Stimulated activated CD4-positive, alpha-beta T cell treated with anti-CD3 and anti-CD28 coated beads, Interleukin-4, amount 100 ng/mL, for 48 hours (primary cell): Measurements from ENCODE around the gene RAB28.

Experiments
- DNase-seq, 2 donors: peaks; one replicate each; pipeline ENCODE4 v3.0.0-alpha.2; 2020; ENCODE audit warnings: low read depth in 2 of 2

RAB28 gene

GRCh38 chr4:13484122-13484748 is at the start of gene RAB28:
RAB28 (minus strand) TSS chr4:13484340.
- peak; percentile 82 to 91 for DNase-seq

DNA sequence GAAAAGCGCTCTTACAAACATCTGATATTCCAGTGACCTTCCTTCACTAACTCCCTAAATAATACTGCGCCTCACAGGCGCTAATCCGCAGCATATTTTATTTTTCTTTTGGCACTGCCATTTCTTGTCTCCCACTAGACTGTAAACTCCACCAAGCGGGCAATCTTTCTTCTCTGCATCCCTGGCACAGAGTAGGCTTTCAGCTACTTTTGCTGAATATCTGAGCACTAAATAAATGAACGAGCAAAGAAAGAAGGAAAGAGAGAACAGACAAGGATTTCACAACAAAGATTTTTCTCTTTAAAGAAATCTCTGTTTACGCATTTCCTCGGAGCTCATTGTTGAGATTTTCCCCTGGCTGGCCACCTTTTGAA is 47.5 kb upstream of the RAB28 start:
- no peak for DNase-seq

DNA sequence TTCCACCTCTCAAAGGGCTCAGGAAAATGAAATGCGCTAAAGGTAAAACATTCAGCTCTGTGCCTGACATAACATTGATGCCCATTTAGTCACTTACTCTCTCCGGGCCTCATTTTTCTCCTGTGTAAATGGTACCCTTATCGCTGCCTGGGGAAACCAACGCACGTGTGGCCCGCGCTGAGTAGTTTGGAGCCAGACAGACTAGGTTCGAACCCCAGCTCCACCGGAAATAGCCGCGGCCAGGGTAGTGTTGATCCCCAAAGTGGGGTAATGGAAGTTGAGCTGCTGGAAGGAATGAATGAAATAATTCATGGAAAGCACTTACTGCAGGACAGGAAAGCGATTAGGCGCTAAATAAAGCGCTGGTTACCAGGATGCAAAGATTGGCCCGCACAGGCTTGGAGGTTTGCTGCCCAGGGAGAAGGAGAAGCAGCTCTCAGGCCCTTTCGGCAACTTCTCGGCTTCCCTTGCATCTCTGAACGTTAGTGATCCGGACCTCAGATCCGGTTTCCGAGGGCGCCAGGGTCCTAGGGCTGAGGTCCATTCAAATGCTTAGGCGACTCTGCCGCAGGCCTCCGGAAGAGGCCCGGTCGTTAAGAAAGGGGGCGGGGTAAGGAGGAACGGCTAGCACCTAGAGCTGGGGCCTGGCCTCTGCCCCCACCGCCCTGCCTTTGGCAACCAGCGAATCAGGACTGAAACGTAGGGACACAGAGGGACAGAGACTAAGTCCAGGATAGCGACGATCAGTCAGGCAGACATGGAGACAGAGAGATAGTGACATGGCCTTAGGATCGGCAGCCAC is 46.9 kb upstream of the RAB28 start:
- DNase-seq, result no peak

- no peak for DNase-seq
Measured at GRCh38 chr4:13529128-13529919, 45.2 kb upstream of the RAB28 start.

DNA sequence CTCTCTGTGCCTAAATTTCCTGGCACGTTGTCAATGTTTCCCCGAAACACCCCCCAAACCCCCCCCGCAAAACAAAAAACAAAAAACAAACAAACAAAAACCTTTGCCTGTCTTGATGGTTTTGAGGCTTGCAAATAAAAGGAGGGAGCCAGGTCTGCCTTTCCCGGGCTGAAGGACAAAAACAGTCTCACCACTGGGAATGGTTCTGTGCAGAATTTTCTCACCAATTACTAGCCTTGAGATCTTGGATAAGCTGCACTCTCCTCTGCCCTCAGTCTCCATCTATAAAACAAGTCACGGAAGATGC is 44.6 kb upstream of the RAB28 start:
- no peak for DNase-seq

- no peak for DNase-seq
Measured at GRCh38 chr4:13527981-13528820, 44.1 kb upstream of the RAB28 start.

DNA sequence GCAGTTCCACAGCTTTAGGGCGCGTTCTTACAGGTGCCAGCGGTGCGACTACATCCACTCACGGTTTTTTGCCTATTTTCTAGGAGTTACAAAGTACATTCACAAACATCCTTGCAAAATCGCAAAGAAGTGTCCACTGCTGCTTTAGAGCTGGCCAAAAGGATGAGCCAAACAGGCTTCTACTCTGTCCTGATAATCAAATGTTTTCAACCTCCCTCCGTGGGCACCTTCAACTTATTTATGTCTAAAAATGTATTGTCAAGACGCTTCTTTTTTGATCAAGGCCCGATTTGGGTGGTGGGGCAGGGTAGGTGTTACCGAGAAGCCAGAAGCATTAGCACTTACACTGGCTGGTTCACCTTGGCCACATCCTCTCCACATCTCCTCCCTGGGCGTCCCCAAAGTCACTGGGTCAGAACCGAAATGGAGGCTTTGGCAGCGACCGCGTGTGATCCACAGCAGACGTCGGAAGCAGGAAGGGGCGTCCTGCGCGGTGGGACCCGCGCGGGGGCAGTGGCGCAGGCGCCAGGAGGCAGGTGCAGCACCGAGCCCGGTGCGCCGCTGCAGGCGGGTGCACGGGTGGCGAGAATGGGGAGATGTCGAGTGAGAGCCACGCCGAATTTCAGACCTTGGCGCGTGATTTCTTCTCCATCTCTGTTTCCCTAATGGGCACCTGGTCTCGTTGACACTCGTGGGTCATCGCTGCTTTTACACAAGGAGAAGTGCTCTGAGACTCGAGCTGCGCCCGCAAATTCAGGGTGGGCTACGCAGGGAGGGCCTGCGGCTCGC is 43.2 kb upstream of the RAB28 start:
- DNase-seq, result no peak

DNA sequence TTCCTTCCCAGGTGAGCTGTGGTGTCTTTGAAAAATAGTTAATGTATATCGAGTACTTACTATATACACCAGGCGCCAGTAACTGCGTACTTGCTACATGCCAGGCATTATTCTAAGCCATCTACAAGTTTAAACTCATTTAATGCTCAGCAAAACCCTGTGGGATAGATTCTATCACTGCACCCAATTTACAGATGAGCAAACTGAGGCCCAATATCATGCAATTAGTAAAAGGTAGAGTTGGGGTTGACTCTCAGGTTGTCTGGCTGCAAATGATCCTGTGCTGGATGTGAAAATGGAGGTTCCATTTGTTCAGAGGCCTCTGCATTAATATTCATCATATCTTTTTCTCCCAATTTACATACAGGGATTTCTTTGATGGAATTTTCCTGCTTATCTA is 42.5 kb upstream of the RAB28 start:
- DNase-seq, result no peak

DNA sequence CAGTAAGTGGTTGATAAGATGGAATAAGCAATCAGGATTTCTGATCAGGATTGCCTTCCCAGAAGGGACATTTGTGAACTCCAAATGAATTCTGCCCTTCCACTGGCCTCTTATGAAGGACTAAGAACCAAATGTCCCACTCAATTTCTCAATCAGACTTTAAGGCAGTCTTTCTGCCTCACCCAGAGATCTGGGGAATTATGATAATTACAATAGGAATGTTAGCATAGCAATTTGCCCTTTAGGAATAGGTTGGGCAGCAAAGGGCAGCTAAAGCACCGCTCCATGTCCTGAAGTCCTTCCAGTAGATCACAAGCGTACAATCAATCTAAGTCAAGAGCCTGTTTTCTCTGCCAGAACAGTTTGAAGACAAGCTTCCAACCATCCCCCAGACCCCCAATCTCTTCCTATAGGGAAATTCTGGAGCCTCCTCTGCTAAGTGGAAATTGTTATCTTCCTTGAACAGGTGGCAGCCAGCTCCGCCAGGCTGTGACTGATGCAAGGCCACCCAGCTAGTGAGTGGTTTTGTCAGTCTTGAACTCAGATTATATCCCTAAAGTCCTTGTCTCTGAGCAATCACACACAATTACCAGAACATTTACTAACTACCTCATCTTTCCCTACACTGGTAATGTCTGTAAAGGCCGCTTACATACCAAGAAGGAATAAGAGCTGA is 41.6 kb upstream of the RAB28 start:
- DNase-seq, result no peak

DNA sequence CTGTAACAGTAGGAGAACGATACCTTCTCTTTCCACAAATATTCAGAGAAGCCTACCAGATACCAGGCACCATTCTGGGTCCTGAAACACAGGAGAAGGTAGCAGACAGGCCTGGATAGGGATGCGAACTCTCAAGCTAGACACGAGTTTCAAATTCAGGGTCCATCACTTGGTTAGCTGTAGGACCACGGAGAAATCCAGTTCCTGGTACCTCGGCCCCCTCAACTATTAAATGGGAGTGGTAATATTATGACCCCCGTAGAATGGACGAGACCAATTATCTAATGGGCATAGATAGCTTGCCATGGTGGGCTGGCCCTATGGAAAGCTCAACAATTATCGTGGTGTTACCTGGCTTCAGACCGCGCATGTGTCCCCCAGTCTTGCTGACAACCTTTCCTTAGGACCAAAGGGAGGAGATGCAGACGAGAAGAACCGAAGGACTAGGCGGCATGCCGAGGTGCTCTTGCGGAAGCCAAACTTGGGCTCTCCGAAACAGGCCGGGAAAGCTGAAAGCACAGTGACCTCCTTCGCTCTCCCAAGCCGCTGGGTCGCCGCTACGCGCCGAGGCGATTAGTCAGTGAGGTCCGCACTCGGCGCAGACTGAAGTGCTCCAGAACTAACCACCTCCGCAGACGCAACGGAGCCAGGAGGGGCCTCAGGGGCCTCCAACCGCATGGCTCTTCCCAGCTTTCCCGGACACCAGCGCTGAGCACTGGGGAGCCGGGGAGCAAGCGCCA is 40.5 kb upstream of the RAB28 start:
- no peak for DNase-seq

DNA sequence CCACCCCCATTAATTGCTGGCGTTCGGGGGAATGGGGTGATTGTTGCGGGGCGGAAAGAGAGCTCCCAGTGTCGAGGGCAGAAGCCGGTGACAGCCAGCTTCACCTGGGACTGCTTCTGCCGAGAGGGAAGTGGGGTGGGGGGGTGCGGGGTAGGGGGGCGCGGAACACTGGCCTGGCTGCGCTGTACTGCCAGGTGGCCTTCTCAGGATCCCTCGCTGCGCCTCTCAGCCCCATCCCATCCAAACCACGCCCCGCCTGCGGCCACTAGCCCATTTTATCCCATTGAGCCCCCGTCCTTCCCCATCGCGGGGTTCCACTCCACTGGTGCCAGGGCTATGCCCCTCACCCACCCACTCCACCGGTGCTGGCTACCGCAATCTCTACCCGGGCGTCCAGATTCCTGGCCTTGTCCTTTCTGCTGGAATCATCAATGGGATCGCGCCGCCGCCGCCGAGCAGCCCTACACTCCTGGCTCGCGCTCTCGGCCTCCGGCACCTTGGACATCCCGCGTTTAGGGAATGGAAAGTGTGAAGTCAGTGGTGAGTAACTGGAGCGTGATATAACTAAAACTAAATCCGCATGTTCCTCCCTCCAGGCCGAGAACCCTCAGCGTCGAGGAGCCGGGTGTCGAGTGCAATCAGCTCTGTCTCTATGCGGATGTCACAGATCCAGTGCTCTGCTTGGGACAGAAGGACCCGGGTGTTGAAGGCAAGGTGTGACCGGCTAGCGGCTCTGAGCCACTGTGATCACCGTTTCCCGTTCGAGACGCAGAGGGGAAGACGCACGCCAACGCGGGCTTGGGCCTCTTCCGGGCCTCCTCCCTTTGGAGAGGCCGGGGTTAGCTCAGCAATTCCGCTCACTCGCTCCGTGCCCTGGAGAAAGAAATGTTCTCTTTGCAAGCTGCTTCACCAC is 39.7 kb upstream of the RAB28 start:
- DNase-seq, result no peak

GRCh38 chr4:13523105-13523477 is 39.0 kb upstream of the RAB28 start:
- DNase-seq, result no peak

DNA sequence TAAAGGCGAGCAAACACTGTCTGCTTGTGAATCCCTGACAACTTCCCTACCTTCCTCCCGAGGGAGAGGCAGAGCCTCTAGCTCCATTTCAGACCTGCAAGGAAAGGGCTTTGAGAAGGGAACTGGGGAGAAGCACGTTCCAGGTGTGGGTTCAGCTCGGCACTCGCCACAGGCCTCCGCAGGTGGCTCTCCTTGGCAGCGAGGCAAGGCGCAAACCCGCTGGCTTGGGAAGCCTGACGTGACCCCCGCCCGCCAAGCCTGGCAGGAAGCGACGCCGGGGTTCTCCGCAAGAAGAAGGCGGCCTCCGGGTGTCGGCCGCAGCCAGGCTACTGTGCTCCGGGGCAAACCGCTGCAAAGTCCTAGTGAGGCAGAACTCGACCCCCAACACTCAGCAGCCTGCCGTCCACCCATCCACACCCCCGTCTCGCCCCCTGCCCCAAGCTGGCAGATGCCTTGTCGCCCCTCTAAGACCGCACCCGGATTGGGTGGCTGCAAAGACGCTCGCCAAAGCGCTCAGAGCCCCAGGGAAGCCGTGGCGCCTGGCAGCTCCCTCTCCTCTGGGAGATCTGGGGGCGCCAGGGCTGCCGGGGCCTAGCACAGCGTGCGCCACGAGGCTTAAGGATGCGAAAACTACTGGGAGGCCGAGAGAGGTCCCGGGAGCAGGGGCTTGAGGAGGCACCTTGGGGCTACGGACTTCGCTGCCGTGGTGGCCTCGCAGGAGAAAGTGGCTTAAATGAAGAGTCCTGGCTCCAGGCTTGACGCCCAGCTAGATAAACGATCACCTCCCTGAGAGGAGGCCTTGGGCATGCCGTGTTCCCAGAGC is 38.4 kb upstream of the RAB28 start:
- no peak for DNase-seq

GRCh38 chr4:13521047-13521446 is 36.9 kb upstream of the RAB28 start:
- no peak for DNase-seq

GRCh38 chr4:13516315-13516860 is 32.2 kb upstream of the RAB28 start:
- no peak for DNase-seq

DNA sequence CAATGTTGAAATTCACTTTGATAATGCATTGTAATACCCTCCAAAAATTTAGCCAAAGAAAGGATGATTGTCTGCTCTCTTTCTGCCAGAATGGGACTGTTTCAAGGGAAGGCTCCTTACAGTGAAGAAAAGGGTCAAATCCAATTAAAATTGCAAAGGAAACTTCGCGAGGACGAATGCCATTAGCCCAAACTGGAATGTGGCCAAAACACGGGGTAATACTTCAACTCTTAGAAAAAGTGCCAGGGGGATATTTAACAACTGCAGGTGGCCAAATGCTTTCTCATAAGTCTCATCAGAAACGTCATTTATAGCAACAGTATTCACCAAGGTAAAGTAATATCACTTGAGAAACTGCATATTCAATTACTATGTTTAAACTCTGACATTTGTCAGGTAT is 31.1 kb upstream of the RAB28 start:
- DNase-seq, result no peak

DNA sequence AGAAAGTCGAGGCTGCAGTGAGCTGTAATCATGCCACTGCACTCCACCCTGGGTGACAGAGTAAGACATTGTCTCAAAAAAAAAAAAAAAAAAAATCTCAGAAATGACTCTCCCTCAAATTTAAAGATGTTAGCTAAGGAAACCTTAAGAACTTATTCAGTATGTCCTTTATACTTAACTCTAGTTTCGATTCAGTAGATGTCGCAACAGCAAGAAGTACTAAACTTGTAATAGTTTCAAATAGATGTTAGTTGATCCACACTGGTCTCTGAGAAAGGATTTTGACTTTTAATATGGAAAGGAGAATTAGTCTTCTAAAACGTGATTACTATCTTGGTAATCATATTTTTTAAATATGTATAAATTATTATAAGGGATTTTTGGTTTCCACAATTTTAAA is 30.6 kb upstream of the RAB28 start:
- DNase-seq, result no peak

DNA sequence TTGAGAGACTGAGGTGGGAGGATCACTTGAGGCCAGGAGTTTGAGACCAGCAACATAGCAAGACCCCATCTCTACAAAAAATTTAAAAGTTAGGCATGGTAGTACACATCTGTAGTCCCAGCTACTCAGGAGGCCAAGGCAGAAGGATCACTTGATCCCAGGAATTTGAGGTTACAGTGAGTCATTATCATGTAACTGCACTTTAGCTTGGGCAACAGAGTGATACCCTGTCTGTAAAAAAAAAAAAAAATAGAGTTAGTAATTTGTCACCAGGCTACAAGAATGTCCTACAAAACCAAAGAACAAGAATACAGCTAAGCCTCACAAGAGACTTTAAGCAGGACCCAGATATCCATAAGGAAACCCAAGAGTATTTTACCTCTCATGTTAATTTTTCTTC is 27.0 kb upstream of the RAB28 start:
- DNase-seq, result no peak
